RWPE2 (cell line): ENCODE measurements around the gene MORF4L1.

Experiments
- ATAC-seq: fragments of 200-7000 bp; cut with Tn5 transposase; 3 replicates; pipeline ENCODE4 v1.9.1; 2021; ENCODE audit warnings: low read depth
- DNase-seq: peaks from one replicate; pipeline ENCODE4 v3.0.0-alpha.2; 2020; ENCODE audit warnings: low spot score
- H3K27ac ChIP-seq: fragments of 450-650 bp; 2 replicates; pipeline ENCODE4 v1.5.1; 2017; ENCODE audit warnings: mild to moderate bottlenecking; ENCODE audit not compliant: poor library complexity, severe bottlenecking
- H3K27me3 ChIP-seq: fragments of 250-450 bp; sonication (Bioruptor Pico); 2 replicates; pipeline ENCODE4 v1.5.1; 2021; ENCODE audit warnings: mild to moderate bottlenecking, moderate library complexity; ENCODE audit not compliant: insufficient read depth, poor library complexity, severe bottlenecking
- H3K36me3 ChIP-seq: fragments of 250-450 bp; sonication (Bioruptor Pico); 2 replicates; pipeline ENCODE4 v1.5.1; 2020; ENCODE audit warnings: low read depth, mild to moderate bottlenecking, moderate library complexity
- H3K4me1 ChIP-seq: fragments of 250-450 bp; sonication (Bioruptor Pico); 2 replicates; pipeline ENCODE4 v1.5.1; 2021; ENCODE audit warnings: mild to moderate bottlenecking, moderate library complexity; ENCODE audit not compliant: insufficient read depth, poor library complexity, severe bottlenecking
- H3K4me3 ChIP-seq: fragments of 250-450 bp; sonication (Bioruptor Pico); 2 replicates; pipeline ENCODE4 v1.5.1; 2021; ENCODE audit warnings: mild to moderate bottlenecking, moderate library complexity; ENCODE audit not compliant: severe bottlenecking
- H3K9me3 ChIP-seq: fragments of 250-450 bp; sonication (Bioruptor Pico); 2 replicates; pipeline ENCODE4 v1.5.1; 2021; ENCODE audit warnings: mild to moderate bottlenecking, moderate library complexity; ENCODE audit not compliant: severe bottlenecking
- TF ChIP-seq, protein P1 (sequence below): fragments of 450-650 bp; IDR thresholded peaks from one replicate; pipeline ENCODE4 v1.5.1; 2017; ENCODE audit warnings: mild to moderate bottlenecking, moderate library complexity; ENCODE audit not compliant: poor library complexity, severe bottlenecking

MORF4L1 gene

DNA sequence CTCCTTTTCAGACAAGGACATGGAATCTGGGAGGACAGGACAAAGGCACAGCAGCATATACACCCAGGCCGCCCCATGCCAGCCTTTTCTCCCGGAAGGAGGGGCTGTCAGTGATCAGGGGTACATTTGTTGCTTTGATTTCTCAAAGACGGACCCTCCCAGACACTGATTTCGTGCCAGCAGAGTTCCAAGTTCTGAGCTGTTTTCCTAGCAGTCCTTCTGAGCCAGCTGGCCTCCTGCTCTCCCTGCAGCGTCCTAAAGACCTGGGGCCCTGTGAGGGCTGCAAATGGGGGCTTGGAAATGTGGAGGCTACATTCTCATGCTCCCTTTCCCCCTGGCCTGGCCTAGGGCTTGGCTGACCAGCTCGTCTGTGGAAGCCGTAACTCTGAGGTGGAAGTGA is 49.8 kb downstream of the MORF4L1 start:
- Histone ChIP-seq H3K4me1 (no peaks in the 10 kb centered on the region), H3K27ac (no peak overlapping the region), H3K27me3 (no peaks in the 10 kb centered on the region), H3K4me3 (no peak overlapping the region), H3K36me3 (peaks cover 52% of the 10 kb centered on the region), H3K9me3 (no peaks in the 10 kb centered on the region)
- no peak for DNase-seq
- no peak for ATAC-seq
- TF ChIP-seq, protein P1, sequence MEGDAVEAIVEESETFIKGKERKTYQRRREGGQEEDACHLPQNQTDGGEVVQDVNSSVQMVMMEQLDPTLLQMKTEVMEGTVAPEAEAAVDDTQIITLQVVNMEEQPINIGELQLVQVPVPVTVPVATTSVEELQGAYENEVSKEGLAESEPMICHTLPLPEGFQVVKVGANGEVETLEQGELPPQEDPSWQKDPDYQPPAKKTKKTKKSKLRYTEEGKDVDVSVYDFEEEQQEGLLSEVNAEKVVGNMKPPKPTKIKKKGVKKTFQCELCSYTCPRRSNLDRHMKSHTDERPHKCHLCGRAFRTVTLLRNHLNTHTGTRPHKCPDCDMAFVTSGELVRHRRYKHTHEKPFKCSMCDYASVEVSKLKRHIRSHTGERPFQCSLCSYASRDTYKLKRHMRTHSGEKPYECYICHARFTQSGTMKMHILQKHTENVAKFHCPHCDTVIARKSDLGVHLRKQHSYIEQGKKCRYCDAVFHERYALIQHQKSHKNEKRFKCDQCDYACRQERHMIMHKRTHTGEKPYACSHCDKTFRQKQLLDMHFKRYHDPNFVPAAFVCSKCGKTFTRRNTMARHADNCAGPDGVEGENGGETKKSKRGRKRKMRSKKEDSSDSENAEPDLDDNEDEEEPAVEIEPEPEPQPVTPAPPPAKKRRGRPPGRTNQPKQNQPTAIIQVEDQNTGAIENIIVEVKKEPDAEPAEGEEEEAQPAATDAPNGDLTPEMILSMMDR = no peak

DNA sequence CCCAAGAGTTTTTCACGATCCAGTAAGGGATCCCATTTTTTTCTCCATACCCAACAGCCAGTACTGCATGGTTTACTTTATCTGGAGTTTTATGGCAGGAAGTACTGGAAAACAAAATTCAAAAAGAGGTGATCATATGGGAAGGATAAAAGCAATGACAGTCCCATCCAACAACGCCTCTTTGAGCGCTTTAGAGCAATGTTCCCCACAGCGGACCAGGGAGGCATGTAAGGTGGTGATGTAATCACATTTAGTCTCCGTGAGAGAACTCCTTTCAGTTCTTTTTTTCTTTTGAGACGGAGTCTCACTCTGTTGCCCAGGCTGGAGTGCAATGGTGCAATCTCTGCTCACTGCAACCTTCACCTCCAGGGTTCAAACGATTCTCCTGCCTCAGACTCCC is 50.3 kb downstream of the MORF4L1 start:
- DNase-seq = no peak
- H3K4me1 ChIP-seq = no peaks in the 10 kb centered on the region
- H3K27me3 ChIP-seq = no peaks in the 10 kb centered on the region
- H3K36me3 ChIP-seq = peaks cover 50% of the 10 kb centered on the region
- H3K27ac ChIP-seq = no peak overlapping the region
- ATAC-seq = no peak
- no peaks in the 10 kb centered on the region for H3K9me3 ChIP-seq
- no peak overlapping the region for H3K4me3 ChIP-seq
- TF ChIP-seq, protein P1 = no peak

DNA sequence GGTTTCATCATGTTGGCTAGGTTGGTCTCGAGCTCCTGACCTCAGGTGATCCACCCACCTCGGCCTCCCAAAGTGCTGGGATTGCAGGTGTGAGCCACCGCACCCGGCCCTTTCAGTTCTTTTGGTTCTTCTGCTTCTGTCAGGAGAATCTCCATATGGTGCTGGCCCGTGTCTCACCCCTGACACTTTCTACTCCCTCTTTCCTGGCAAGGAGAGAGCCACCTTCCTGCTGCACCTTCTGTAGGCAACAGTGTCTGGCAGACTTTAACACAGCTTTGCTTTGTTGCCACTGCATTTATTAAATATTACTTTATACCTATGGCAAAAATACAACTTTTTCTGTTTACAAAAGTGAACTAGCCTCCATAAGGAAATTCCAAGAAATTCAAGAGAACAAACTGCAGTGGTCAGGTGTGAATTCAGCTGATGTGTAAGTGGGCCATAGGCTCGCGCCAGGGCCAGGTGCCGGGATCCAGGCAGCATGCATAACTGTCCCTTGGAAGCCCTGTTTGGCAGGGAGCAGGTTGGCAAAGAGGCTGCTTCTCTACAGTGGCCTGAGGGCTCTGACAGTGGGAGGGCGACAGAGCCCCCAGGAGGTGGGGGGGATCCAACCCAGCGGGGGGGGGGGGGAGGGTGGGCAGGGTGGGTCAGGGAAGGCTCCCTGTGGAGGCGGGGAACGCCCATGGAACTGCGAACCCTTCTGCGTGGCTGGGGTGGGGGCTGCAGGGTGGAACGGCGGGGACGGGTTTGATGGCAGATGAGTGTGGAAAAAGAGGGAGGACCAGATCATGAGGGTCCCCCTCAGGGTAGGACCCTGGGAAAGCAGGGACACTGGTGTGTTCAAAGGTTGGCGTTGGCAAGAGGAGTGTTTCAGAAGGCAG is 51.0 kb downstream of the MORF4L1 start:
- DNase-seq (no peak), ATAC-seq (no peak)
- TF ChIP-seq, protein P1 = no peak
- no peak overlapping the region for H3K27ac ChIP-seq
- H3K27me3 ChIP-seq = no peaks in the 10 kb centered on the region
- H3K36me3 ChIP-seq = peaks cover 44% of the 10 kb centered on the region
- no peaks in the 10 kb centered on the region for H3K4me1 ChIP-seq
- no peaks in the 10 kb centered on the region for H3K9me3 ChIP-seq
- no peak overlapping the region for H3K4me3 ChIP-seq

DNA sequence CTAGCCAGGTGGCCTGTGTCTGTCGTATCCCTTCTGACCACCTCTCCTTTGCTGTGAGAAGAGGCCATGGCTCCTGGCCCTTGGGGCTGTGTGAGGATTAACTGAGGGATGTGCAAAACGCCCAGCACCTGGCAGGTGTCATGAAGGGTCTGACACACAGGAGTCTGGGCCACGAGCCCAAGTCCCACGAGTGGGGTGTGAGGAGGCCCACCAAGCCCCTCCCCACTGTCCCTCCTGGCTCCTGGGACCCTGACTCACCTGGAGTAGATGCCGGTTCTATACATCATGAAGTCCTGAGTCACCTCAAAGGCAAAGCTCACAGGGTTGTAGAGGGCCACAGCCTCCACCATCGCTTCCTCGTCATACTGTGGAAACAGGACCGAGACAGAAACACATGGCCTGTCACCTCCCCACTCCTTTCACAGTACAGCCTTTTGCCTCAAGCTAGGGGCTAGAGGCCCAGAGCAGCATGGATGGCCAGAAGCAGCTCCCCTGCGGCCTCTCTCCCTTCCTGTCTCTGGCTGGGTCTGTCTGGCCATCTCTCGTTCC is 52.5 kb downstream of the MORF4L1 start:
- DNase-seq (no peak), ATAC-seq (no peak; the same call in 2 of the 3 replicates)
- TF ChIP-seq, protein P1 = no peak
- peaks cover 30% of the 10 kb centered on the region for H3K36me3 ChIP-seq
- no peak overlapping the region for H3K27ac ChIP-seq
- H3K4me1 ChIP-seq = peaks cover 1% of the 10 kb centered on the region
- H3K9me3 ChIP-seq = no peaks in the 10 kb centered on the region
- H3K4me3 ChIP-seq = no peak overlapping the region
- H3K27me3 ChIP-seq = no peaks in the 10 kb centered on the region
